ENCODE results near the gene RFX4. TPM values are rescaled to one million over a fixed set of nuclear protein-coding genes. Genes with fewer than 3 reads are reported as not detected.

Gene RFX4
- total and polyA plus RNA-seq, 2 donors (not counting 1 experiment from before 2014, with no cell fraction given), result not detected

- Histone ChIP-seq H2AFZ (ENCODE audit: low read length) (no peak overlapping the region), H3K4me3 (replicated peaks in 1 of 4; ENCODE audit: control extremely low read depth in 1 of 4, insufficient read depth in 1 of 4, low read depth in 3 of 4, low read length in 4 of 4) (no peak overlapping the region), H3K4me1 (ENCODE audit: control insufficient read depth, extremely low read depth, insufficient read depth, low read length) (no peaks in the 10 kb centered on the region), H3K79me2 (ENCODE audit: control insufficient read depth, insufficient read depth, low read length) (no peaks in the 10 kb centered on the region), H3K36me3 (ENCODE audit: control insufficient read depth, insufficient read depth, low read length) (no peaks in the 10 kb centered on the region), H4K20me1 (ENCODE audit: control insufficient read depth, extremely low read depth, insufficient read depth, low read length) (no peaks in the 10 kb centered on the region), H3K27me3 (ENCODE audit: control insufficient read depth, insufficient read depth, low read length) (no peaks in the 10 kb centered on the region), H3K9me3 (ENCODE audit: control insufficient read depth, insufficient read depth, low read depth, low read length) (no peaks in the 10 kb centered on the region), H3K4me2 (ENCODE audit: extremely low read depth, insufficient read depth, low read length) (no peak overlapping the region), H3K27ac (ENCODE audit: insufficient read depth, low read length) (no peak overlapping the region), H3K9ac (ENCODE audit: insufficient read depth, low read length) (no peak overlapping the region)
- TF ChIP-seq CTCF (conservative IDR thresholded peaks at IDR 0.05 in 1 of 2, IDR thresholded peaks at IDR 0.05 in 1 of 2; ENCODE audit: low read depth in 1 of 2, low read length in 2 of 2) (no peak), EZH2 (IDR thresholded peaks at IDR 0.05; ENCODE audit: low read length, missing control alignments) (no peak)
- no peak for DNase-seq (ENCODE audit: low read depth in 2 of 2)
Observed at GRCh38 chr12:106714926-106715325, 132.1 kb downstream of the RFX4 start.

GRCh38 chr12:106715582-106715981 lies 132.8 kb downstream of the RFX4 start:
- no peaks in the 10 kb centered on the region for H4K20me1 ChIP-seq (ENCODE audit: control insufficient read depth, extremely low read depth, insufficient read depth, low read length)
- no peak for TF ChIP-seq EZH2 (IDR thresholded peaks at IDR 0.05; ENCODE audit: low read length, missing control alignments)
- no peak for TF ChIP-seq CTCF (conservative IDR thresholded peaks at IDR 0.05 in 1 of 2, IDR thresholded peaks at IDR 0.05 in 1 of 2; ENCODE audit: low read depth in 1 of 2, low read length in 2 of 2)
- no peaks in the 10 kb centered on the region for H3K9me3 ChIP-seq (ENCODE audit: control insufficient read depth, insufficient read depth, low read depth, low read length)
- H3K27ac ChIP-seq (ENCODE audit: insufficient read depth, low read length), result no peak overlapping the region
- no peaks in the 10 kb centered on the region for H3K36me3 ChIP-seq (ENCODE audit: control insufficient read depth, insufficient read depth, low read length)
- no peak overlapping the region for H3K4me3 ChIP-seq (replicated peaks in 1 of 4; ENCODE audit: control extremely low read depth in 1 of 4, insufficient read depth in 1 of 4, low read depth in 3 of 4, low read length in 4 of 4)
- H2AFZ ChIP-seq (ENCODE audit: low read length), result no peak overlapping the region
- H3K4me2 ChIP-seq (ENCODE audit: extremely low read depth, insufficient read depth, low read length), result no peak overlapping the region
- H3K9ac ChIP-seq (ENCODE audit: insufficient read depth, low read length), result no peak overlapping the region
- no peaks in the 10 kb centered on the region for H3K4me1 ChIP-seq (ENCODE audit: control insufficient read depth, extremely low read depth, insufficient read depth, low read length)
- DNase-seq (ENCODE audit: low read depth in 2 of 2), result no peak
- H3K79me2 ChIP-seq (ENCODE audit: control insufficient read depth, insufficient read depth, low read length), result no peaks in the 10 kb centered on the region
- H3K27me3 ChIP-seq (ENCODE audit: control insufficient read depth, insufficient read depth, low read length), result no peaks in the 10 kb centered on the region

- no peak overlapping the region for H2AFZ ChIP-seq (ENCODE audit: low read length)
- H3K9me3 ChIP-seq (ENCODE audit: control insufficient read depth, insufficient read depth, low read depth, low read length), result no peaks in the 10 kb centered on the region
- no peaks in the 10 kb centered on the region for H3K27me3 ChIP-seq (ENCODE audit: control insufficient read depth, insufficient read depth, low read length)
- no peaks in the 10 kb centered on the region for H3K36me3 ChIP-seq (ENCODE audit: control insufficient read depth, insufficient read depth, low read length)
- no peak overlapping the region for H3K4me2 ChIP-seq (ENCODE audit: extremely low read depth, insufficient read depth, low read length)
- no peak overlapping the region for H3K4me3 ChIP-seq (replicated peaks in 1 of 4; ENCODE audit: control extremely low read depth in 1 of 4, insufficient read depth in 1 of 4, low read depth in 3 of 4, low read length in 4 of 4)
- H3K79me2 ChIP-seq (ENCODE audit: control insufficient read depth, insufficient read depth, low read length), result no peaks in the 10 kb centered on the region
- H3K27ac ChIP-seq (ENCODE audit: insufficient read depth, low read length), result no peak overlapping the region
- no peak overlapping the region for H3K9ac ChIP-seq (ENCODE audit: insufficient read depth, low read length)
- H4K20me1 ChIP-seq (ENCODE audit: control insufficient read depth, extremely low read depth, insufficient read depth, low read length), result no peaks in the 10 kb centered on the region
- no peak for DNase-seq (ENCODE audit: low read depth in 2 of 2)
- TF ChIP-seq CTCF (conservative IDR thresholded peaks at IDR 0.05 in 1 of 2, IDR thresholded peaks at IDR 0.05 in 1 of 2; ENCODE audit: low read depth in 1 of 2, low read length in 2 of 2) (no peak), EZH2 (IDR thresholded peaks at IDR 0.05; ENCODE audit: low read length, missing control alignments) (no peak)
- no peaks in the 10 kb centered on the region for H3K4me1 ChIP-seq (ENCODE audit: control insufficient read depth, extremely low read depth, insufficient read depth, low read length)
Observed at GRCh38 chr12:106717673-106718072, 134.9 kb downstream of the RFX4 start.
